ENCODE results near the gene BRINP1. TPM values are rescaled to one million over a fixed set of nuclear protein-coding genes. Genes with fewer than 3 reads are reported as not detected.

The BRINP1 gene
- total and polyA plus RNA-seq, 2 experiments from 2014 or later = 13.4 to 33.5 TPM

DNA sequence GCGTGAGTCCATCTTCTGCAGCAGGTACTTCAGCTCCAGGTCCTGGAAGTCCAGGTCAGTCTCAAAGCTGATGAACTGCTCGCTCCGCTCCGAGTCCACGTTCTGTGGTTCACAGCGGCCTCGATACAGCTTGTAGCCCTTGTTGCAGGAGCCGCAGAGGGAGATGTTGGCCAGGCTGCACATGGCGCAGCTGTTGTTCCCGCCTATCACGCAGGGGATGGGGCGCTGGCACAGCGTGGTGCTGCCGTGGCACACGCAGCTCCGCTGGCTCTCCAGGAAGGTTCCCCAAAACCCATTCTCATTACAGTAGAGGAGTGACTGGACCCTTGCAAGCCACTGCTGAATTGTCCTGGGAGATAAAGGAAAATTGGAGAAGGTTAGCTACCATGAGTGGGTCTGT, 201.4 kb downstream of the BRINP1 start:
- Histone ChIP-seq H4K20me1 (replicated peaks; ENCODE audit: insufficient read depth) (no peaks in the 10 kb centered on the region), H3K4me3 (no peak overlapping the region), H3K27me3 (ENCODE audit: insufficient read depth) (no peaks in the 10 kb centered on the region), H3K27ac (ENCODE audit: low read depth) (no peak overlapping the region), H3K79me2 (replicated peaks; ENCODE audit: insufficient read depth) (no peaks in the 10 kb centered on the region), H3K4me1 (ENCODE audit: insufficient read depth) (peaks cover 9% of the 10 kb centered on the region; the same call in 1 of the 2 replicates), H3K36me3 (ENCODE audit: insufficient read depth) (no peaks in the 10 kb centered on the region; the same call in 1 of the 2 replicates), H3F3A (replicated peaks; ENCODE audit: low read depth) (no peaks in the 10 kb centered on the region), H3K4me2 (no peak overlapping the region), H3K9me2 (ENCODE audit: insufficient read depth) (0 out of 2 replicates have a peak, but pooled peaks cover 7% of the 10 kb centered on the region), H2AFZ (no peak overlapping the region)
- DNase-seq (ENCODE audit: low spot score) (no peak), ATAC-seq (no peak)
- Mint-ChIP-seq H3K4me1 (peaks cover 9% of the 10 kb centered on the region), H3K4me3 (no peak overlapping the region), H3K27ac (no peak overlapping the region), H3K9me3 (no peaks in the 10 kb centered on the region; the same call in 2 of the 3 replicates), H3K27me3 (ENCODE audit: insufficient read depth, low read depth, poor library complexity) (peaks cover 7% of the 10 kb centered on the region), H3K36me3 (ENCODE audit: low read depth) (peaks cover 18% of the 10 kb centered on the region)
- no peak for TF ChIP-seq EZH2 (IDR thresholded peaks at IDR 0.05; ENCODE audit: low read depth, unreplicated experiment)
- TF ChIP-seq CREB1 (CRISPR knock-in tag; IDR thresholded peaks at IDR 0.05; ENCODE audit: low read depth) = no peak
- TF ChIP-seq EZH2phosphoT487 (IDR thresholded peaks at IDR 0.05; ENCODE audit: unreplicated experiment) = no peak
- TF ChIP-seq, protein P1, sequence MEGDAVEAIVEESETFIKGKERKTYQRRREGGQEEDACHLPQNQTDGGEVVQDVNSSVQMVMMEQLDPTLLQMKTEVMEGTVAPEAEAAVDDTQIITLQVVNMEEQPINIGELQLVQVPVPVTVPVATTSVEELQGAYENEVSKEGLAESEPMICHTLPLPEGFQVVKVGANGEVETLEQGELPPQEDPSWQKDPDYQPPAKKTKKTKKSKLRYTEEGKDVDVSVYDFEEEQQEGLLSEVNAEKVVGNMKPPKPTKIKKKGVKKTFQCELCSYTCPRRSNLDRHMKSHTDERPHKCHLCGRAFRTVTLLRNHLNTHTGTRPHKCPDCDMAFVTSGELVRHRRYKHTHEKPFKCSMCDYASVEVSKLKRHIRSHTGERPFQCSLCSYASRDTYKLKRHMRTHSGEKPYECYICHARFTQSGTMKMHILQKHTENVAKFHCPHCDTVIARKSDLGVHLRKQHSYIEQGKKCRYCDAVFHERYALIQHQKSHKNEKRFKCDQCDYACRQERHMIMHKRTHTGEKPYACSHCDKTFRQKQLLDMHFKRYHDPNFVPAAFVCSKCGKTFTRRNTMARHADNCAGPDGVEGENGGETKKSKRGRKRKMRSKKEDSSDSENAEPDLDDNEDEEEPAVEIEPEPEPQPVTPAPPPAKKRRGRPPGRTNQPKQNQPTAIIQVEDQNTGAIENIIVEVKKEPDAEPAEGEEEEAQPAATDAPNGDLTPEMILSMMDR (conservative IDR thresholded peaks at IDR 0.05; ENCODE audit: low read depth in 2 of 2) = no peak
- TF ChIP-seq NANOG (IDR thresholded peaks at IDR 0.05; ENCODE audit: borderline replicate concordance) = no peak

DNA sequence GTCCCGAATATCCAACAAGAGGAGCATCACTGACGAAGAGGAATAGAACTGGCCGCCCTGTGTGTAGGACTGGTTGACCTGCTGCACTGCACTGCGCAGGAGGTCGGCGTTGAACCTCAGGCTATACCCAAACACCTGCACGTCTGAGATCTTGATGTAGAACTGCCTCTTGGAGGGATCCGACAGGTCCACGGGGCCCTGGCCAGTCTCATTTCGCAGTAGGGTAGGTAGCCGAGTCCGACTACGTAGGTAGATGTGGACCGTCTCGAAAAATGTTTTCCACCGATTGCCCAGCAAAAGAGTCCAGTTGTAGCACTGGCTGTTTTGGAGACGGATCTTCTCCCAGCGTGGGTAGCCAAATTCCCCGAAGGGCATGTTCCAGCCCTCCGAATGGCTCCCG, 202.0 kb downstream of the BRINP1 start:
- Mint-ChIP-seq H3K4me1 (peaks cover 9% of the 10 kb centered on the region), H3K27ac (no peak overlapping the region), H3K4me3 (no peak overlapping the region), H3K9me3 (no peaks in the 10 kb centered on the region; the same call in 2 of the 3 replicates), H3K36me3 (ENCODE audit: low read depth) (peaks cover 18% of the 10 kb centered on the region), H3K27me3 (ENCODE audit: insufficient read depth, low read depth, poor library complexity) (peaks cover 7% of the 10 kb centered on the region)
- H3K4me2 ChIP-seq = no peak overlapping the region
- H3K27me3 ChIP-seq (ENCODE audit: insufficient read depth) = no peaks in the 10 kb centered on the region
- peaks cover 9% of the 10 kb centered on the region; the same call in 1 of the 2 replicates for H3K4me1 ChIP-seq (ENCODE audit: insufficient read depth)
- H2AFZ ChIP-seq = no peak overlapping the region
- H3K4me3 ChIP-seq = no peak overlapping the region
- DNase-seq (ENCODE audit: low spot score) (no peak), ATAC-seq (no peak)
- H3K9me2 ChIP-seq (ENCODE audit: insufficient read depth) = 0 out of 2 replicates have a peak, but pooled peaks cover 7% of the 10 kb centered on the region
- H4K20me1 ChIP-seq (replicated peaks; ENCODE audit: insufficient read depth) = no peaks in the 10 kb centered on the region
- no peaks in the 10 kb centered on the region for H3K79me2 ChIP-seq (replicated peaks; ENCODE audit: insufficient read depth)
- no peaks in the 10 kb centered on the region; the same call in 1 of the 2 replicates for H3K36me3 ChIP-seq (ENCODE audit: insufficient read depth)
- H3K27ac ChIP-seq (ENCODE audit: low read depth) = no peak overlapping the region
- H3F3A ChIP-seq (replicated peaks; ENCODE audit: low read depth) = no peaks in the 10 kb centered on the region
- TF ChIP-seq NANOG (IDR thresholded peaks at IDR 0.05; ENCODE audit: borderline replicate concordance) = no peak
- TF ChIP-seq, protein P2, sequence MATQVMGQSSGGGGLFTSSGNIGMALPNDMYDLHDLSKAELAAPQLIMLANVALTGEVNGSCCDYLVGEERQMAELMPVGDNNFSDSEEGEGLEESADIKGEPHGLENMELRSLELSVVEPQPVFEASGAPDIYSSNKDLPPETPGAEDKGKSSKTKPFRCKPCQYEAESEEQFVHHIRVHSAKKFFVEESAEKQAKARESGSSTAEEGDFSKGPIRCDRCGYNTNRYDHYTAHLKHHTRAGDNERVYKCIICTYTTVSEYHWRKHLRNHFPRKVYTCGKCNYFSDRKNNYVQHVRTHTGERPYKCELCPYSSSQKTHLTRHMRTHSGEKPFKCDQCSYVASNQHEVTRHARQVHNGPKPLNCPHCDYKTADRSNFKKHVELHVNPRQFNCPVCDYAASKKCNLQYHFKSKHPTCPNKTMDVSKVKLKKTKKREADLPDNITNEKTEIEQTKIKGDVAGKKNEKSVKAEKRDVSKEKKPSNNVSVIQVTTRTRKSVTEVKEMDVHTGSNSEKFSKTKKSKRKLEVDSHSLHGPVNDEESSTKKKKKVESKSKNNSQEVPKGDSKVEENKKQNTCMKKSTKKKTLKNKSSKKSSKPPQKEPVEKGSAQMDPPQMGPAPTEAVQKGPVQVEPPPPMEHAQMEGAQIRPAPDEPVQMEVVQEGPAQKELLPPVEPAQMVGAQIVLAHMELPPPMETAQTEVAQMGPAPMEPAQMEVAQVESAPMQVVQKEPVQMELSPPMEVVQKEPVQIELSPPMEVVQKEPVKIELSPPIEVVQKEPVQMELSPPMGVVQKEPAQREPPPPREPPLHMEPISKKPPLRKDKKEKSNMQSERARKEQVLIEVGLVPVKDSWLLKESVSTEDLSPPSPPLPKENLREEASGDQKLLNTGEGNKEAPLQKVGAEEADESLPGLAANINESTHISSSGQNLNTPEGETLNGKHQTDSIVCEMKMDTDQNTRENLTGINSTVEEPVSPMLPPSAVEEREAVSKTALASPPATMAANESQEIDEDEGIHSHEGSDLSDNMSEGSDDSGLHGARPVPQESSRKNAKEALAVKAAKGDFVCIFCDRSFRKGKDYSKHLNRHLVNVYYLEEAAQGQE (IDR thresholded peaks at IDR 0.05; ENCODE audit: unreplicated experiment) = no peak
- TF ChIP-seq, protein P1 (conservative IDR thresholded peaks at IDR 0.05; ENCODE audit: low read depth in 2 of 2) = no peak
- TF ChIP-seq, protein P3, sequence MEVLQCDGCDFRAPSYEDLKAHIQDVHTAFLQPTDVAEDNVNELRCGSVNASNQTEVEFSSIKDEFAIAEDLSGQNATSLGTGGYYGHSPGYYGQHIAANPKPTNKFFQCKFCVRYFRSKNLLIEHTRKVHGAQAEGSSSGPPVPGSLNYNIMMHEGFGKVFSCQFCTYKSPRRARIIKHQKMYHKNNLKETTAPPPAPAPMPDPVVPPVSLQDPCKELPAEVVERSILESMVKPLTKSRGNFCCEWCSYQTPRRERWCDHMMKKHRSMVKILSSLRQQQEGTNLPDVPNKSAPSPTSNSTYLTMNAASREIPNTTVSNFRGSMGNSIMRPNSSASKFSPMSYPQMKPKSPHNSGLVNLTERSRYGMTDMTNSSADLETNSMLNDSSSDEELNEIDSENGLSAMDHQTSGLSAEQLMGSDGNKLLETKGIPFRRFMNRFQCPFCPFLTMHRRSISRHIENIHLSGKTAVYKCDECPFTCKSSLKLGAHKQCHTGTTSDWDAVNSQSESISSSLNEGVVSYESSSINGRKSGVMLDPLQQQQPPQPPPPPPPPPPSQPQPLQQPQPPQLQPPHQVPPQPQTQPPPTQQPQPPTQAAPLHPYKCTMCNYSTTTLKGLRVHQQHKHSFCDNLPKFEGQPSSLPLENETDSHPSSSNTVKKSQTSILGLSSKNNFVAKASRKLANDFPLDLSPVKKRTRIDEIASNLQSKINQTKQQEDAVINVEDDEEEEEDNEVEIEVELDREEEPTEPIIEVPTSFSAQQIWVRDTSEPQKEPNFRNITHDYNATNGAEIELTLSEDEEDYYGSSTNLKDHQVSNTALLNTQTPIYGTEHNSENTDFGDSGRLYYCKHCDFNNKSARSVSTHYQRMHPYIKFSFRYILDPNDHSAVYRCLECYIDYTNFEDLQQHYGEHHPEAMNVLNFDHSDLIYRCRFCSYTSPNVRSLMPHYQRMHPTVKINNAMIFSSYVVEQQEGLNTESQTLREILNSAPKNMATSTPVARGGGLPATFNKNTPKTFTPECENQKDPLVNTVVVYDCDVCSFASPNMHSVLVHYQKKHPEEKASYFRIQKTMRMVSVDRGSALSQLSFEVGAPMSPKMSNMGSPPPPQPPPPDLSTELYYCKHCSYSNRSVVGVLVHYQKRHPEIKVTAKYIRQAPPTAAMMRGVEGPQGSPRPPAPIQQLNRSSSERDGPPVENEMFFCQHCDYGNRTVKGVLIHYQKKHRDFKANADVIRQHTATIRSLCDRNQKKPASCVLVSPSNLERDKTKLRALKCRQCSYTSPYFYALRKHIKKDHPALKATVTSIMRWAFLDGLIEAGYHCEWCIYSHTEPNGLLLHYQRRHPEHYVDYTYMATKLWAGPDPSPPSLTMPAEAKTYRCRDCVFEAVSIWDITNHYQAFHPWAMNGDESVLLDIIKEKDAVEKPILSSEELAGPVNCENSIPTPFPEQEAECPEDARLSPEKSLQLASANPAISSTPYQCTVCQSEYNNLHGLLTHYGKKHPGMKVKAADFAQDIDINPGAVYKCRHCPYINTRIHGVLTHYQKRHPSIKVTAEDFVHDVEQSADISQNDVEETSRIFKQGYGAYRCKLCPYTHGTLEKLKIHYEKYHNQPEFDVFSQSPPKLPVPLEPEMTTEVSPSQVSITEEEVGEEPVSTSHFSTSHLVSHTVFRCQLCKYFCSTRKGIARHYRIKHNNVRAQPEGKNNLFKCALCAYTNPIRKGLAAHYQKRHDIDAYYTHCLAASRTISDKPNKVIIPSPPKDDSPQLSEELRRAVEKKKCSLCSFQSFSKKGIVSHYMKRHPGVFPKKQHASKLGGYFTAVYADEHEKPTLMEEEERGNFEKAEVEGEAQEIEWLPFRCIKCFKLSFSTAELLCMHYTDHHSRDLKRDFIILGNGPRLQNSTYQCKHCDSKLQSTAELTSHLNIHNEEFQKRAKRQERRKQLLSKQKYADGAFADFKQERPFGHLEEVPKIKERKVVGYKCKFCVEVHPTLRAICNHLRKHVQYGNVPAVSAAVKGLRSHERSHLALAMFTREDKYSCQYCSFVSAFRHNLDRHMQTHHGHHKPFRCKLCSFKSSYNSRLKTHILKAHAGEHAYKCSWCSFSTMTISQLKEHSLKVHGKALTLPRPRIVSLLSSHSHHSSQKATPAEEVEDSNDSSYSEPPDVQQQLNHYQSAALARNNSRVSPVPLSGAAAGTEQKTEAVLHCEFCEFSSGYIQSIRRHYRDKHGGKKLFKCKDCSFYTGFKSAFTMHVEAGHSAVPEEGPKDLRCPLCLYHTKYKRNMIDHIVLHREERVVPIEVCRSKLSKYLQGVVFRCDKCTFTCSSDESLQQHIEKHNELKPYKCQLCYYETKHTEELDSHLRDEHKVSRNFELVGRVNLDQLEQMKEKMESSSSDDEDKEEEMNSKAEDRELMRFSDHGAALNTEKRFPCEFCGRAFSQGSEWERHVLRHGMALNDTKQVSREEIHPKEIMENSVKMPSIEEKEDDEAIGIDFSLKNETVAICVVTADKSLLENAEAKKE (CRISPR knock-in tag; IDR thresholded peaks at IDR 0.05) = no peak
